NT2/D1 (cell line): ENCODE results near the gene CLASP1.

Source experiments
- SUZ12 ChIP-seq: IDR thresholded peaks from 2 replicates; pipeline ENCODE4 v1.6.1; 2011; ENCODE audit not compliant: insufficient read length, insufficient read depth; ENCODE audit errors: extremely low read depth
- YY1 ChIP-seq: IDR thresholded peaks from 2 replicates; pipeline ENCODE4 v1.6.1; 2011; ENCODE audit not compliant: insufficient read length, insufficient read depth
- ZNF274 ChIP-seq: IDR thresholded peaks from 2 replicates; pipeline ENCODE4 v1.6.1; 2011; ENCODE audit warnings: mild to moderate bottlenecking, low read depth, low read length

DNA sequence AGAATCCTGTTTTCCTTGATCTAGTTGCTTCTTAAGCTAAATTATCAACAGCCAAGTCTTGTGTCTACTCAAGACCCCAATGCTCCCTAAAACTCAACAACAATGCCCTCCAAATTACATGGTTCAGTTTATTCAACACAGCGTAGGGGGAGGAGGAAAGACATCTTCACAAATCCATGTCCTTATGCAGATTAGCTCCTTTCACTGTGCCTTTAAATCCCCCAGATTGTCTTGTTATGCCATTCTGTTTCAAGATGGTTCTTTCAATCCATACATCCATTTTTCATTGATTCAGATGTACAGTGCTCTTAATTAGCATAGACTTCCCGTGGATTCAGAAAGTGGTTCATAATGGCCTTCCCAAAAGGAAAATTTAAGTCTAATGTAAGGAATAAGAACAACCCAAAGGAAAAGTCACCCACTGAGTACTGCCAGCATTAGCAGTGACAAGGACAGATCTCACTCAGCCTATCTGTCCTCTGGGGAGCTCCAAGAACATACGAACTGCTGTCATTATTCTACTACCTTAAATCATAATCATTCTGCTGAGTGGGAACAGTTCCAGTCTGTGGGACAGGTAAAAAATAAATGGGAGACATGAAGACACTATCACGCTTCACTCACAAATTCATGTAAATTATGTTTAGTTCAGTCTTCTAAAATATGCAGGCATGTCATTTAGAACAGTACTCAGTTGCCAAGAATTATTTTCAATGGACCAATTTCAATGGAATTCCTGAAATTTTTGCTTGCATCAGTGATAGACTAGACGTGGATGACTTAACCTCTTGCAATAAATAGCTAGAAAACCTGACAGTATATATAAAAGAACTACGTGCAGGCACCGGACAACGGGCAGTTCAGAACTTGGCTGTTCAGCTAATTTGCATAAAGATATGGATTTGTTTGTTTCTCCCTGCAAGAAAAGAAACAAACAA is 177.5 kb downstream of the CLASP1 start:
- TF ChIP-seq ZNF274 (no peak), SUZ12 (no peak), YY1 (no peak)
